Measurements from ENCODE around the gene BCKDHB.

- TF ChIP-seq CTCF (IDR thresholded peaks at IDR 0.05) = no peak
- no peak for TF ChIP-seq POLR2A (IDR thresholded peaks at IDR 0.05)
Measured at GRCh38 chr6:80254716-80255115, 148.2 kb downstream of the BCKDHB start.
